HPDE6-E6E7 (cell line): ENCODE measurements around the gene PTCRA.
"Not testable (repeated sequence)": the region's sequence is repeated elsewhere in the genome, so short reads cannot be mapped to it uniquely, and the experiment has no call there.

Experiments
- DNase-seq: peaks from one replicate; pipeline ENCODE4 v3.0.0; 2011; ENCODE audit warnings: missing footprints; ENCODE audit errors: extremely low spot score

Gene PTCRA

GRCh38 chr6:42915732-42916131 is at the start of gene PTCRA:
TSS of gene PTCRA (plus strand) at chr6:42916053. CDS start at chr6:42916070, 17 bp downstream.
- no peak for DNase-seq

- DNase-seq, result no peak
Measured at GRCh38 chr6:42870145-42870936, 45.5 kb upstream of the PTCRA start.

GRCh38 chr6:42871711-42872110 is 44.1 kb upstream of the PTCRA start:
- no peak for DNase-seq

- no peak for DNase-seq
Measured at GRCh38 chr6:42873313-42873712, 42.5 kb upstream of the PTCRA start.

GRCh38 chr6:42877695-42878094 is 38.2 kb upstream of the PTCRA start:
- DNase-seq, result no peak

GRCh38 chr6:42879372-42880239 is 36.2 kb upstream of the PTCRA start, which contains the start of gene RPL7L1:
TSS of gene RPL7L1 (plus strand) at chr6:42879616. CDS start at chr6:42879911, 295 bp downstream.
- peak; percentile 60 for DNase-seq

GRCh38 chr6:42880240-42880817 is 35.5 kb upstream of the PTCRA start:
- not testable (repeated sequence) for DNase-seq

- not testable (repeated sequence) for DNase-seq
Measured at GRCh38 chr6:42880871-42881270, 35.0 kb upstream of the PTCRA start.

- no peak for DNase-seq
Measured at GRCh38 chr6:42885702-42886101, 30.2 kb upstream of the PTCRA start.

GRCh38 chr6:42888201-42888600 is 27.7 kb upstream of the PTCRA start:
- DNase-seq, result not testable (repeated sequence)

GRCh38 chr6:42889815-42890214 is 26.0 kb upstream of the PTCRA start:
- DNase-seq, result no peak

- peak; percentile 93 for DNase-seq
Measured at GRCh38 chr6:42890311-42891198, 25.3 kb upstream of the PTCRA start.

GRCh38 chr6:42891199-42891722 is 24.6 kb upstream of the PTCRA start:
- DNase-seq, result no peak

GRCh38 chr6:42894041-42894828 is 21.6 kb upstream of the PTCRA start:
- DNase-seq, result not testable (repeated sequence)

GRCh38 chr6:42896178-42896719 is 19.6 kb upstream of the PTCRA start:
- no peak for DNase-seq

- no peak for DNase-seq
Measured at GRCh38 chr6:42898891-42899361, 16.9 kb upstream of the PTCRA start.

GRCh38 chr6:42899871-42900270 is 16.0 kb upstream of the PTCRA start:
- no peak for DNase-seq

- peak; percentile 54 for DNase-seq
Measured at GRCh38 chr6:42901538-42901957, 14.3 kb upstream of the PTCRA start.

- DNase-seq, result not testable (repeated sequence)
Measured at GRCh38 chr6:42902429-42903263, 13.2 kb upstream of the PTCRA start.
